HG02798 (cell line): ENCODE results near the gene SFI1.

Experiments used
- ATAC-seq: cut with Tn5 transposase; IDR thresholded peaks from one replicate; pipeline ENCODE4 v1.9.1; 2021; ENCODE audit warnings: mild to moderate bottlenecking; ENCODE audit not compliant: unreplicated experiment, poor library complexity

Gene SFI1

GRCh38 chr22:31661851-31662667 lies 165.7 kb downstream of the SFI1 start, which contains the start of gene PISD:
Gene PISD (minus strand): TSS chr22:31662215. CDS start chr22:31662208, 7 bp downstream.
- ATAC-seq: peak; percentile 94

DNA sequence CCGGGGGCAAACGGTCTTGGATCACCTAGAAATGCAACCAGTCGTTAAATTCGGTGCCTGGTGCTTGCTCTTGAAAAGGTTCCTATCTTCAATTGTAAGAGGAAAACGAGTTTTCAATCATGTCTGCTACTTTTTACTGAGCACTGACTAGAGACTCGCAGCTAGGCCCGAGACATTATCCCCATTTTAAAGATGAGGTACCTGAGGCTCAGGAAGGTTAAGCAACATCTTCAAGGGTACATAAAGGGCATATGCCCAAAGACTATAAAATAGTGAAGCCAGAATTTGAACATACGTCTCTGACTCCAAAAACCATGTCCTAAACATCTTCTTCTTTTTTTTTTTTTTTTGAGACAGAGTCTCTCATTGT lies 166.3 kb downstream of the SFI1 start:
- no peak for ATAC-seq
